Activated CD4-positive, alpha-beta T cell treated with anti-CD3 and anti-CD28 coated beads, Interleukin-2, Interleukin-4, amounts not matched to agents 100 ng/mL and 50 ng/mL, durations not matched to agents 16 hours and 8 hours (primary cell): ENCODE results near the gene AFF2.
"Not testable (repeated sequence)": the region's sequence is repeated elsewhere in the genome, so short reads cannot be mapped to it uniquely, and the experiment has no call there.

Experiments
- DNase-seq: peaks from one replicate; pipeline ENCODE4 v3.0.0-alpha.2; 2020; ENCODE audit warnings: low spot score

The AFF2 gene

DNA sequence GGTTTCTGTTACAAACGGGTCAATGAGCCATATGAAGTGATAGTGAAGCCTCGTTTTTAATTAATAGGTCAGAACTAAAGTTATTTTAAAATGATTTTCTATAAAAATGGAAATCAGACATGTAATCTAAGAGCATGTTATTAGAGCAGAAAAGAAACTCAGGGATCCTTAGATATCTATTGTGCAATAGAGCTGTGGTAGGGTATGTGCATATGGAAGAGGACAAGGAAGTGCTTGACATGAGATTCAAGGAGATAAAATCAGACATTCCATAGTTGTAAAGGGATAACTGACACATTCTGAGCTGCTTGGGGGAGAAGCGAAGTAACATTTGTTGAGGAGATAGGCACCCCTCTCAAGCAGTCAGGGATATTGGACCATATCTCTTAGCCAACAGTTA is 143.0 kb downstream of the AFF2 start:
- no peak for DNase-seq

DNA sequence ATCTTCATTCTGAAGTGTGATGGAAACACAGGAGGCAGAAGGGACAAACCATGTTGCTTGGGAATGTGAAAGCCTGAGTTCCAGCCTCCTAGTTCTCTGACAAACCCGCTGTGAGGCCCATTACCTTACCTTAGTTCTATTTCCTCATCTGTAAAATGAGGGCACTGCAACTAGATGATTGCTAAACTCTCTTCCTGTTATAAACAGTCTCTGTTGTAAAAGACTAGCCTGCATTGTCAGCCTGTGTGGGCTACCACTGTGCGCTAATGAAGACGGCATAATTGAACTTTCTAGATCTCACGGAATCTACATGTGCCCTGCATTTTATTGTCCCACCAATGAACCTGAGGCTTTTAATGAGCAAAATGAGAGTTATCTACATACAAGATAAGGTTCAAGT is 147.2 kb downstream of the AFF2 start:
- DNase-seq: no peak

DNA sequence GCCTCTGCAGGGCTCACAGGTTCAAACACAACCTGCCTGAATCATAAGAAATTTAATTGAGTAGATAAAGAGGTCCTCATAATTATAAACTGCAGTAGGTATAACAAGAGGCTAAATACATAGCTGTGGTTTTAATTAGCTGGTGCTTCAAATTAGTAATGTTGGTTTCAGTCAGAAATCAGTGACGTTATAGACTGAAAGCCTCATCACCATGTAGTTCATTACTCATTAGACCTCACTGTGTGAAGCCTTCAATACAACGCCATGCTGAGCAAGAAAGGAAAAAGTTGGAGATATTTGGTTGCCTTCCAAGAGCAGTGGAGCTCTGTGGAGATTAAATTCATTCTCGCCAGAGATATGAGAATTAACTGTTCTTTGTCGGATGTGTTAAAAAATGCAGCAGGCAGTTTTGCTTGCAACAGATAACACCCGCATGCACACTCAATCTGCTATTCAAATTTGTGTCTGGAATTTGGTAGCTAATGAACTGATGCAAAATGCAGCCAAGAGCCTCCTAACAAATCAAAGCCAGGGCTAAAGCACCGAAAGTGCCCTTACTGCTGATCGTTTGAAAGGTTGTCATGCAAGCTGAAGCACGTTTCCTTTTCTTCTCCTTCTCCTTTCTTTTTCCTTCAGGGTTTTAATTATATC is 148.9 kb downstream of the AFF2 start:
- no peak for DNase-seq

DNA sequence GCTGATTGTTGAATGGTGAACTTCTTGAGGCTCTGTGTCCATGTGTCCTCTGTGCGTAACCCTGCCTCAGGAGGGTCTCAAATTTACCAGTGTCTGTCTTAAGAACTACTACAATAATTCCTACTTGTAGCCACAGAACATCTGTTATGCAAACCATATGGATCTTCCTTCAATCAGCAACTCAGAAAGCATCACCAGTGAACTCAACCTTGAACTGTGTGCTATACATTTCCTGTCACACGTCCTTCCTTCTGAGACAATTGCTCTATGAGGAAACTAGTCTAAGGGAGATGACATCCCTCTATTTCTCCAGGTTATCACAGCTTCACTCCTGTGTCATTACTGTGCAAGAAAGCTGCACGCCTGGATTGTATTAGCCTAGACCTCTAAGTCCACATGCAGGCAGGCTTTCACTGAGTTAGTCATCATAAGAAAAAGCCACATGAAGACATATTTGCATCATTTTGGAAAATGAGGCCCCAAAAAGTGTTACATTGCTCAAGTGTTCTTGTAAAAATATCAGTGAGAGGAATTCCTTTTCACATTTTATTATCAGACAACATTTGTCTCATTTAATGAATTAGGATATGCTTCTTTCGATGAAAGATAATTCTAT is 157.8 kb downstream of the AFF2 start:
- no peak for DNase-seq

DNA sequence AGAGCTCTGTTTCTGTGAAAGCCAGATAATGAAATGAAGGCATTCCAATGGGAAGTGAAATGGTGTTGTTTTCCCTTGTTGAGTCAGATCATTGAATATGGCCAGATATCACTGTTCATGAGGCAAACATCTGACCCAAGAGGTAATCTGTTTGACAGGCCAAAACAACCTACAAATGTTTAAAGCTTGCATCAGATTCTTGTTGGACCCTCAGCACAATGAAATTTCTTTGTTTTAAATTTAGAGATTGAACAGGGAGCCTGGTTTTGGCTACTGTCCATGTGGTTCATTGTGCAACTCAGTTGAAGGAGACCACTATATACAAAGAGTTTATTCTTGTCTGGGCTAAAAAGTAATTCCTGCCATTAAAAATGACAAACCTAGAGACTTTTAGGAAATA is 159.1 kb downstream of the AFF2 start:
- DNase-seq: no peak

DNA sequence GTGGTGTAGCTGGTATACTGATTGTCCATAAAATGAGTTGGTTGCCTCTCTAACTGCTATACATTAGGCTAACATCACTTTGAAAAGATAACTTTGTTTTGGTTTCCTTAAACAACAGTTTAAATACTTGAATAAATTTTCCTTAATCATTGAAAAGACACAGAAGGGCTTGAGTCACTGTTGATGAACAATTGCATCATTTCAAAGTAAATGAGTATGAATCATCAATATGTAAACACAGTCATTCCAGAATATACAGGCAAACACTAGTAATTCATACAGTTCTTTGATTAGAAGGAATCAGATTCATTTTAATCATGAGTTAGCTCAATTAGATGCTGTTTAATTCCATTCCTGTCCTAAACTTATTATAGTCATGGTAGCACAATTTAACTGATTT is 160.6 kb downstream of the AFF2 start:
- no peak for DNase-seq

DNA sequence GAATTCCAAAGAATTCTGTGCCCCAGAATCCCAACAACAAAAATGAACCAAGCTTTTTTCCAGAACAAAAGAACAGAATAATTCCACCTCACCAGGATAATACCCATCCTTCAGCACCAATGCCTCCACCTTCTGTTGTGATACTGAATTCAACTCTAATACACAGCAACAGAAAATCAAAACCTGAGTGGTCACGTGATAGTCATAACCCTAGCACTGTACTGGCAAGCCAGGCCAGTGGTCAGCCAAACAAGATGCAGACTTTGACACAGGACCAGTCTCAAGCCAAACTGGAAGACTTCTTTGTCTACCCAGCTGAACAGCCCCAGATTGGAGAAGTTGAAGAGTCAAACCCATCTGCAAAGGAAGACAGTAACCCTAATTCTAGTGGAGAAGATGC is 161.6 kb downstream of the AFF2 start:
- DNase-seq: no peak

DNA sequence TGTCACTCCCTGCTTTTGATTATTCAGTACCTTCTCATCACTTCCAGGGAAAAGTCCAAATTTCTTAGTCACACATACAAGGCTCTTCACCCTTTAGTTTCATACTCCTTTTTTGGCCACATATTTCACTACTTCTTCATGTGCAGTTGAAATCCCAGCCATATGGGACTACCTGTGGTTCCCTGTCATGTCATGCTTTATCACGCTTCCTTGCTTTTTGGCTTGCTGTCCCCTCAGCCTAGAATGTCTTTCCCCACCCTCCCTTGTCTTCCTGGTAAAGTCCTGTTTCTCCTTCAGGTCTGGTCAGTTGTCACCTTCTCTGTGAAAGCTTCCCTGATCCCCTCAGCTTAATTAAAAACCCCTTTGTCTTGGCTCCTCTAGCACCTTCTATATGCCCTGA is 163.8 kb downstream of the AFF2 start:
- DNase-seq: no peak

DNA sequence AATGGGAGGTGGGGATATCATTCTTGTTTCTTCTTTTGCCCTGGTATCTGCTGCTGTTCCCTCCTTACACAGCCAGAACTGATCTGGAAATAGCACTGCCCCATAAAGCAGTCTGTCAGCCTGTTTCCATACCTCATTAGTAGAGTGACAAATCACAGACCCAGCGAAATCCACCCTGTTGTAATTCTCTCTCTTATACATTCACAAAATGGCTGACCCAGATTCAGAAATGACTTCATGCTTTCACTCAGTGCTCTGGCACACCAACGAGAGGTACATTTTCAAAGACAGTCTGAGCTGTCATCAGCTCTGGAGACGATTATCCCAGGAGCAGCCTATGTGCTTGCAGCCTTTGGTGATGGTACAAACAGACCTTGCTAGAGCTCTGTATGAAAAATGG is 164.6 kb downstream of the AFF2 start:
- DNase-seq: no peak

DNA sequence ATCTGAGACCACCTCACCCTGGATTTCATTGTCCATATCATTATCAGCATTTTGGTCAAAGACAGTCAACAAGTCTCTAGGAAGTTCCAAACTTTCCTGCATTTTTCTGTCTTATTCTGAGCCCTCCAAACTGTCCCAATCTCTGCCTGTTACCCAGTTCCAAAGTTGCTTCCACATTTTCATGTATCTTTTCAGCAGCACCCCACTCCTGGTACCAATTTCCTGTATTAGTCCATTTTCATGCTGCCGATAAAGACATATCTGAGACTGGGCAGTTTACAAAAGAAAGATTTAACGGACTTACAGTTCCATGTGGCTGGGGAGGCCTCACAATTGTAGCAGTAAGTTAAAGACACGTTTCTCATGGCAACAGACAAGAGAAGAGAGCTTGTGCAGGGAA is 168.8 kb downstream of the AFF2 start:
- not testable (repeated sequence) for DNase-seq

DNA sequence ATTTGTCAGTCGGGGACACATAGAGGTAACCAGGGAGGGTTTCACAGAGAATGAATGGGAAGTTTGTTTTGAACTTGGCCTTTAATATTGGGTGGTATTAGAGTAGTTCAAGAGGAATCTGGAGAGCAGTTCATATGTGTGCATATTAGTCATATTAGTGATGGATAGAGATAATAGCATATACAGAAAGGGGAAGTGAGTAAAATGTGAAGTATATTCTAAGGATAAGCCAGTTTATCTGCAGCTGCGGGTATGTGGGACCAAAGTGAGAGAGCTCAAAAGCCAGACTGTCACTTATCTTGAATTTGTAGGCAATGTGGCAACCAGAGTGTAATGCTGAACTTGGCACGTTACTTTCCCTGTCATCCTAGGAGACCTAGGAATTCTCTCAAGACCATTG is 169.9 kb downstream of the AFF2 start:
- no peak for DNase-seq

DNA sequence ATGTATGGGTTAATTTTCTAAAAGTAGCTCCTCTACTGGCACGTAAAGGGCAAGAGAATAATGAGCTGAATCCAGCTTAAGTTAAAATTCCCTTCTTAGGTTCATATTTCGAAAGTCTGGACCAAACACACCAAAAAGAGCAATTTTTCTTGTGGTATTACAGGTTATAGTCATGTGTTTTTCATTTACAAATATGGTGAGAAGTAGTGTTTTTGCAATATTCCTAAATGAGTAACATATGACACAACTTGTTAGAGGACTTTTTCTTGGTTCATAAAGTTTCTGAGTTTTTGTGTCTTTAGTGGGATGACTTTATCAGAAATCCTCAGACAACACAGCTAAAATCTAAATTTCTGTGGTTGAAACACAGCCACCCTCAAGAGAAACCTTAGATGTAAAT is 172.1 kb downstream of the AFF2 start:
- DNase-seq: no peak

DNA sequence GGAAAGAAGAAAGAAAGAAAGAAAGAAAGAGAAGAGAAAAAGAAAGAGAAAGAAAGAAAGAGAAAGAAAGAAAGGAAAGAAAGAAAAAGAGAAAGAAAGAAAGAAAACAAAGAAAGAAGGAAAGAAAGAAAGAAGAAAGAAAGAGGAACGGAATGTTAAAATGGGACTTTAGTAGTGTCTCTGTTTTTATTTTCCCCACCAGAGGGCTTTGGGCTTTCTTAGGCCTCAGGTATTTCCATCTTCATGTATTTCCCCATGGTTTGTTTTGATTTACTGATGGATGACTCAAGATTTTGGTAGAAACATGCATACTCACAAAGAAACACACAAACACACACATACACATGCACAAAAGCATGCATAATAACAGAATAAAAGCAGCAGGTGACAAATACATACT is 181.2 kb downstream of the AFF2 start:
- DNase-seq: no peak

DNA sequence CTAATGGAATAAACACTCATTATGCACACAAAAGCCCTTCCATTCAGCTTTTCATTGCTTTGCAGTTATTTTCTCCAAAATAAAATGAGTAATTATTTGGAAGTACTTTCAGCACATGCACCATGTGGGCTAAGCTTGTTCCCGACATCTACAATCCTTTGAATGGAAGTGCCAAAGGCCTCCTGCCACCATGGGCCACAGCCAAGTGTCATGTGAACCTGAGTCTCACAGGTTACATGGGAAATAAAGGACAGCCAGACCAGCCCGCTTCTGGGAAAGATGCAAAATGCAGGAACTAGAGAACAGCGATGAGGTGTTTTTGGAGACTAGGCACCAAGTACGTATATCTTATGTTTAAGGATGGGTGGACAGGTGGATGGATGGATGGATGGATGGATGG is 181.8 kb downstream of the AFF2 start:
- DNase-seq: no peak

DNA sequence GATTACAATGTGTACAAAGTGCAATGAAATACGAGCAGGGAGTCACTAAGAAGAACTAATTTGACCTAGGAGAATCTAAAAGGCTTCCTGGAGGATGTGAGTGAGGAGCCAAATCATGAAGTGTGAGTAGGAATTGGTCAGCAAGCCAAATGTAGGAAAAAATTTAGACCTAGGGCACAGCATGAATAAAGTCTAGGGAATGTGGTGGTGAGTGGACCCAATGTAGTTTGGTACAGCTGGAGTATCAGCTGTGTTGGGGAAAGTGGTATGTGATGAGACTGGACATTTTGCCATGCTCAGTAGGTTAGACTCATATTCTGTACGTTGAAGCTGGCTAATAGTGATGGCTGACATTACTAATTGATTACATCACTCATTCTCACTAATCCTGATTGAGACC is 191.0 kb downstream of the AFF2 start:
- DNase-seq: no peak

DNA sequence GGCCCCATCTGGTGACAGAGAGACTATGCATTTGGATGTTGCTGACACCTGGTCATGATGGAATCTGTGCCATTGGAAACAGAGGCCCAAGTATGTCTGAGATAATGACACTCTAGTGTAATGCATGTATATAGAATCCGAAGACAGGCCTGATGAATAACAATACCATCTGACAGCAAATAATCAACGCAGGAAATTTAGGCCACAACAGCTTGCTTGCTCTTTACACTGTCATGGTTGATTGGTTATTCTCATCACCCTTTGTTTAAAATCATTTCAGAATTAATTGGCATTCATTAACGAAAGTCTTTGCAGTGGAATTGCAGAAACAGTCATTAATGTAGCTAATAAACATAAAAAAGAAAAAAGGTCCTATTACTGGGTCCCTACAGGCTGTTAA is 194.8 kb downstream of the AFF2 start:
- no peak for DNase-seq

DNA sequence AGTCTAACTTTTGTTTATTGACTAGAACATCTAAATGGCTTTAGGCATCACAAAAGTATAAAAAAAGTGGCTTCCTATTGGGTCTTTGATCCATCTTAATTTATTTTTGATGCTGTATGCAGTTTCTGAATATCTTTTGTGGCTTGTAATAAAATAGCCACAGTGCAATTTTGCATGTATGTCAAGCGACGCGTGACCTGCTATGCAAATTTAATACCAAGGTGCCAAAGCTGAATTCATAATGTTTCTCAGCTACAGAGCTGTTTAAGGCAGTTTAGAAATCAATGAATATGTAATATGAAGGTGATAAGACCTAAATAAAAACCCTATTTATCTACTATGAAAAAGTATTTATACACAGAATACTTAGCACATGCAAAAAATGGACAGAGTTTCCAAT is 197.8 kb downstream of the AFF2 start:
- DNase-seq: no peak

DNA sequence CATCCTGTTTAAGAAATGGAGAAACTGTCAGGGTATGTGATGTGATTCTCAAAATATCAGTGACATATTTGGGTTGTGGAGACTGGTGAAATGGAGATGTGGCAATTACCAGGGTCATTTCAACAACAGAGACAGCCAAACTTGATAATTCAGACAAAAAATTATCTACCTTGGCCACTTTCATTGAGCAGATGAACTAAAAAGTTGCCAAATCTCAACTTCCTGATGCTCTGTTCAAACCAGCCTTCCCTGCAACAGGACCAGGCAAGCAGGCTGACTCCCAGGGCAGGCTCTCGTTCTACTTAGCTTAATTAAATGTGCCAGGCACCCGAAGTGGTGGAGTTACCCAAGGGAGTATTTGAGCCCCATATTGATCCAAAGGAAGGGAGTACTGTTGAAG is 199.6 kb downstream of the AFF2 start:
- DNase-seq: no peak

DNA sequence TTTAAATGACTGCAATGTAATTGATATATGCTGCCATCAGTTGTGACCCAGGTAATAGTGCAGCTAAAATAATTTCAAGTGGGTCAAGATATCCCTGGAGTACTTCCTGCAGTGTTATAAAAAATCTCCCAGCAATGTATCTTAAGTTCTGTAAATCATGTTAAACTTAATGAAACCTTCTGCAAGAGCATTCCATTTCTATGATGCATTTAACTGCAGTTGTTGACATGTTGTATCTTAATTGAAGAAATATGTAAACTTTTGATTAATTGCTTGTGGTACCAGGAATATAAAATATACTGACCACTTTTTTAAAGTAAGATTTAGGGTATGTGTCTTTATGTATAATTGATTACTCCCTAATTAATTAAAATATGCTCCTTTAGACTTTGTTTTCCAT is 213.6 kb downstream of the AFF2 start:
- DNase-seq: no peak

DNA sequence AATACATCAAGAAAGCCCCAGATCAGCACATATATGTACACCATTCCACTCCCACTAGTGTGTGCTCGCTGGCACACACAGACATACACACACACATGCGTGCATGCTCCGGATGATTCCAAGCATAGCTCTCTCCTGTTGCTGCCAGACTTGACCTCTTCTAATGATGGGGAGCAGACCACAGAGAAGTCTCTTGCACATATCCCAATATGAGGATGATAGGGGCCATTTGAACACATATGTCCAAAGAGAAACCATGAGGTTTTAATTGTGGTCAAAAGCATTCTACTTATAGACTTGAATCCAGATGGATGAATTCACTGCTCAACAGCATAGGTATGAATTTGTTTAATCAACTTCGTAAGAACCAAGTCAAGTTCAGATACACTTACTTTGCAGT is 214.9 kb downstream of the AFF2 start:
- no peak for DNase-seq

DNA sequence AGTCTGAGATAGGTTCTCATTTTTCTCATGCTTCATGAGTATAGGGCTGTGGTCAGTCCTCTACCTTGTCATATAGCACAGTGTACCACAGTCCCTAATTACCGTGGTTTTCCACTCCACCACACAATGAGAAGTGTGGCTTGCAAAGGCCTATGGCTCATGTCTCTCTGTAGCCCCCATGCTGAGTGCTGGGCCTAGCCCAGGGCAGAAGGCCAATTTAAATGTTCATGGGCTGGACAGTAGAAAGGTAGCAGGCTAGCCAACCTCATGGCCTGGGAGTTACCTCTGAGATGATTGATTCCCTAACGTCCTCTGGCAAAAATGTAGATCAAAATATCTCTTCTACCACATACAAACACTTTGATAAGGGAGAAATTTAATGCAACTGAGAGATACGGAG is 222.5 kb downstream of the AFF2 start:
- DNase-seq: no peak

DNA sequence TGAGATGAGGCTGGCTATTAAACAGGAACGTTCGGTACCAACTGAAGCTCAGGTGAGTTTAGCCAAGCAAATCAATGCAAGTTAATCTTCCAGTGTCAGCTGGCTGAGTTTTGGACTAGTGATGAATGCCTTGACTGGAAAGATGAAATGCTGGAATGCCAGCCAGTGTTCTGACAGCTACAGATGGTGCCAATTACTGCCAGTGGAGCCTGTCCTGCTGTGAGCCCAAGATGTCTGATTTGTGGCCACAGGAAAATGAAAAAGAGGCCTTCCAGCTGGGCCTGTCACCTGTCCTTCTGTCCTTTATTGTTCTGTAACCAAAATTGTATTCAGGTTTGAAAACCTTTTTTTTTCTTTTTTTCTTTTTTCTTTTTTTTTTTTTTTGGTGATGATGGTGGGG is 223.1 kb downstream of the AFF2 start:
- no peak for DNase-seq

DNA sequence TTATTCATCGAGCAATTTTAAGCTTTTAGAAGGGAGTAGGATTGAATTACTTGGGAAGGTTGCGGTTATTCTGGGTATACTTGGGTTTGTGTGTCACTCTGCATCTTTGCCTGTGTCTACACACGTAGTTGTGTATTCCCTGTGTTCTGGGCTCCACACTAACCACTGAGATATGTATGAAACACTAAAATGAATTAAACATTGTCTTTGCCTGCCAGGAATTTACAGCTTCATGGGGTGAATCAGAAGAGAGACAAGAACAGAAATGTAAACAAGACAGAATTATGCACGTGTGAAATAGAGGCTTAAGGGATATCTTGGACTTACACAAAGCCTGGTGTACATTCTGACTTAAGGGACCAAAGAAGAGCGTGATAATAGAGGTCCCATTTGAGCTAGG is 228.5 kb downstream of the AFF2 start:
- no peak for DNase-seq

DNA sequence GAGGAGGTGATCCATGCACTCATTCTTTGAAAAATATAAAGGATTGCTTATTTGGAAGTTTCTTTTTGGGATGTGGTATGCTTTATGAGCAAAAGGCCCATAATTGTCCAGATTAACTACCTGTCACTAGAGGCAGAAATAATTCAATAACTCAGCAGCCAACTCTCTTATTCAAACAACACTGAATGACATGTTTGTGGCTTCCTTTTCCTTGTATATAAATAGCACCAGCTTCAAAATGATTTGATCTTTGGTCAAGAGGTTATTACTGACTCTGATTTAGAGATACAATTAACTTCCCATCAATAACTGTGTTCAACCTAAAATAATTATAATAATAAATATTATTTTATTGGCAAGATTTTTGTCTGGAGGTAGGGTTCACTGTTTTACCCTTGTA is 232.3 kb downstream of the AFF2 start:
- DNase-seq: no peak

DNA sequence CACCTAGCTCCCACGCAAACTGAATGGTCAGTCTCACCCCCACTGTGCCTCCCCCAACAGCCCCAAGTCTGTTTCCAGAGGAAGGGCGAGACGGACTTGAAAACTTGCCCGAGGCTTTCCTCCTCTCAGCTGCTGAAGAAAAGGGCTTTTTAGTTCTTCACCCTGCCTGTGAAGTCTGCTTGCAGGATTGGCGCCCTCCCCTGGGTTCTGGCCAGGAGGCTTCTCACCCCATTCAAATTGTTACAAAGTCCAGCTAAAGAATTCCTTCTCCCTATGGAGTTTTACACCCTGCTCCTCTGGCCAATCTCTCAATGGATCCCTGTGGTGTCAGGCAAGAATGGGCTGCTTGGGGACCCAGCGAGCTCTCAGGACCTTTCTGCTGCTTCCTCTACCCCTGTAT is 241.0 kb downstream of the AFF2 start:
- DNase-seq: no peak
